Keratinocyte (primary cell): Measurements from ENCODE around the gene NUBP2. TPM values are rescaled to one million over a fixed set of nuclear protein-coding genes. Genes with fewer than 3 reads are reported as not detected.

Experiments
- DNase-seq: peaks from one replicate; pipeline ENCODE4 v3.0.0-alpha.2; 2011; ENCODE audit warnings: low read depth, missing footprints, low spot score
- FAIRE-seq: peaks from 2 replicates; lab custom pipeline; 2011; peaks lifted over from hg19 to GRCh38; lab: Jason Lieb, UNC
- H2AFZ ChIP-seq: 2 replicates; pipeline ENCODE4 v1.6.0; 2012; ENCODE audit warnings: low read length, control low read depth, inconsistent platforms; ENCODE audit not compliant: control insufficient read depth
- H3K27ac ChIP-seq: 2 replicates; pipeline ENCODE4 v1.5.1; 2011; ENCODE audit warnings: low read length; ENCODE audit not compliant: control insufficient read depth, insufficient read depth
- H3K27me3 ChIP-seq: 3 replicates; pipeline ENCODE4 v1.6.0; 2011; ENCODE audit warnings: low read length; ENCODE audit not compliant: control insufficient read depth, insufficient read depth; ENCODE audit errors: extremely low read depth
- H3K36me3 ChIP-seq, 2 experiments: 2 replicates in 1 of 2; 3 replicates in 1 of 2; pipeline ENCODE4 v1.5.1; 2011; ENCODE audit warnings: low read length in 2 of 2, mild to moderate bottlenecking in 1 of 2; ENCODE audit not compliant: control insufficient read depth in 2 of 2, insufficient read depth in 2 of 2; ENCODE audit errors: extremely low read depth in 1 of 2
- H3K4me1 ChIP-seq: 3 replicates; pipeline ENCODE4 v1.5.1; 2011; ENCODE audit warnings: low read length; ENCODE audit not compliant: control insufficient read depth, insufficient read depth; ENCODE audit errors: extremely low read depth
- H3K4me2 ChIP-seq: 3 replicates; pipeline ENCODE4 v1.6.0; 2011; ENCODE audit warnings: low read depth, low read length; ENCODE audit not compliant: control insufficient read depth, insufficient read depth; ENCODE audit errors: extremely low read depth
- H3K4me3 ChIP-seq, 3 experiments: fragments of 200-600 bp in 1 of 3; sonication (generic) in 1 of 3; 2 replicates in 2 of 3; 3 replicates in 1 of 3; pipeline ENCODE4 v1.5.1; 2011 to 2016; ENCODE audit warnings: low read length in 3 of 3, mild to moderate bottlenecking in 3 of 3, control low read depth in 2 of 3, inconsistent platforms in 1 of 3, low read depth in 1 of 3, mixed read lengths in 1 of 3, mixed run types in 1 of 3, moderate library complexity in 1 of 3; ENCODE audit not compliant: control insufficient read depth in 2 of 3, insufficient read depth in 2 of 3; ENCODE audit errors: extremely low read depth in 1 of 3
- H3K79me2 ChIP-seq: 2 replicates; pipeline ENCODE4 v1.6.0; 2012; ENCODE audit warnings: low read length; ENCODE audit not compliant: control insufficient read depth, insufficient read depth
- H3K9ac ChIP-seq: 3 replicates; pipeline ENCODE4 v1.6.0; 2011; ENCODE audit warnings: low read length; ENCODE audit not compliant: control insufficient read depth, insufficient read depth; ENCODE audit errors: extremely low read depth
- H3K9me1 ChIP-seq: 3 replicates; pipeline ENCODE4 v1.6.0; 2011; ENCODE audit warnings: low read length; ENCODE audit not compliant: control insufficient read depth, insufficient read depth; ENCODE audit errors: extremely low read depth
- H3K9me3 ChIP-seq: 2 replicates; pipeline ENCODE4 v1.5.1; 2012; ENCODE audit warnings: low read depth, low read length; ENCODE audit not compliant: control insufficient read depth
- H4K20me1 ChIP-seq: 3 replicates; pipeline ENCODE4 v1.6.0; 2011; ENCODE audit warnings: low read length; ENCODE audit not compliant: control insufficient read depth, insufficient read depth; ENCODE audit errors: extremely low read depth
- EZH2 ChIP-seq: IDR thresholded peaks from one replicate; pipeline ENCODE4 v1.6.1; 2012; ENCODE audit warnings: inconsistent platforms, mild to moderate bottlenecking, low read length, moderate library complexity
- dilution Hi-C: fragments of 300-500 bp; cut with MboI; formaldehyde crosslinking; loops from one replicate; pipeline ENCODE4 v1.7.0; 2020; ENCODE audit warnings: low sequenced_read_pairs; ENCODE audit not compliant: extremely low pct_ligation_motif_present
- polyA plus RNA-seq, 5 experiments: library from polyadenylated mRNA; depleted of rRNA in 3 of 5; stranded (reverse) in 3 of 5; stranded (forward) in 1 of 5; unstranded in 1 of 5; fragments of >200 nt; gene quantifications; 1 replicate in 1 of 5; 2 replicates in 3 of 5; 3 replicates in 1 of 5; pipeline versions ENCODE4 v1.2.1 to v1.2.3, GENCODE V29; 2011 to 2012; ENCODE audit warnings: missing spikeins in 2 of 5, low read depth in 1 of 5, low replicate concordance in 1 of 5
- TF ChIP-seq, protein P1 (sequence below), 3 experiments: IDR thresholded peaks in 1 of 3; conservative IDR thresholded peaks in 1 of 3; optimal IDR thresholded peaks in 1 of 3; 2 replicates in 2 of 3; 3 replicates in 1 of 3; pipeline versions ENCODE3 to v1.5.1; 2011; ENCODE audit warnings: low read length in 3 of 3, mild to moderate bottlenecking in 3 of 3, moderate library complexity in 2 of 3, control low read depth in 1 of 3, inconsistent platforms in 1 of 3; ENCODE audit not compliant: insufficient read depth in 2 of 3; ENCODE audit errors: extremely low read depth in 1 of 3

The NUBP2 gene
- polyA plus RNA-seq, 1 donor (not counting 4 experiments of a cell fraction or from before 2014, with no cell fraction given), result 24.4 TPM

GRCh38 chr16:1743376-1744337 lies 39.1 kb upstream of the NUBP2 start:
- H3K4me2 ChIP-seq, result no peak overlapping the region
- no peak overlapping the region for H2AFZ ChIP-seq
- TF ChIP-seq, protein P1, sequence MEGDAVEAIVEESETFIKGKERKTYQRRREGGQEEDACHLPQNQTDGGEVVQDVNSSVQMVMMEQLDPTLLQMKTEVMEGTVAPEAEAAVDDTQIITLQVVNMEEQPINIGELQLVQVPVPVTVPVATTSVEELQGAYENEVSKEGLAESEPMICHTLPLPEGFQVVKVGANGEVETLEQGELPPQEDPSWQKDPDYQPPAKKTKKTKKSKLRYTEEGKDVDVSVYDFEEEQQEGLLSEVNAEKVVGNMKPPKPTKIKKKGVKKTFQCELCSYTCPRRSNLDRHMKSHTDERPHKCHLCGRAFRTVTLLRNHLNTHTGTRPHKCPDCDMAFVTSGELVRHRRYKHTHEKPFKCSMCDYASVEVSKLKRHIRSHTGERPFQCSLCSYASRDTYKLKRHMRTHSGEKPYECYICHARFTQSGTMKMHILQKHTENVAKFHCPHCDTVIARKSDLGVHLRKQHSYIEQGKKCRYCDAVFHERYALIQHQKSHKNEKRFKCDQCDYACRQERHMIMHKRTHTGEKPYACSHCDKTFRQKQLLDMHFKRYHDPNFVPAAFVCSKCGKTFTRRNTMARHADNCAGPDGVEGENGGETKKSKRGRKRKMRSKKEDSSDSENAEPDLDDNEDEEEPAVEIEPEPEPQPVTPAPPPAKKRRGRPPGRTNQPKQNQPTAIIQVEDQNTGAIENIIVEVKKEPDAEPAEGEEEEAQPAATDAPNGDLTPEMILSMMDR (optimal IDR thresholded peaks at IDR 0.05 in 1 of 3, IDR thresholded peaks at IDR 0.05 in 1 of 3, conservative IDR thresholded peaks at IDR 0.05 in 1 of 3; ENCODE audit: extremely low read depth in 1 of 3, insufficient read depth in 2 of 3, low read length in 3 of 3), result no peak
- no peak for TF ChIP-seq EZH2
- H3K9me1 ChIP-seq, result no peaks in the 10 kb centered on the region
- no peak overlapping the region for H3K9ac ChIP-seq
- H3K27me3 ChIP-seq, result no peaks in the 10 kb centered on the region
- H3K36me3 ChIP-seq, result peaks cover 12 to 24% of the 10 kb centered on the region in 2 experiments
- no peak overlapping the region for H3K4me3 ChIP-seq
- DNase-seq (no peak), FAIRE-seq (no peak)
- H3K9me3 ChIP-seq, result peaks cover 8% of the 10 kb centered on the region
- dilution Hi-C loops, result no loop called here
- peaks cover 2% of the 10 kb centered on the region for H3K79me2 ChIP-seq
- peaks cover 4% of the 10 kb centered on the region for H3K4me1 ChIP-seq
- H3K27ac ChIP-seq, result no peak overlapping the region
- peaks cover 2% of the 10 kb centered on the region for H4K20me1 ChIP-seq

GRCh38 chr16:1744338-1744840 lies 38.4 kb upstream of the NUBP2 start:
- H3K4me3 ChIP-seq, result no peak overlapping the region
- H3K4me2 ChIP-seq, result no peak overlapping the region
- H4K20me1 ChIP-seq, result peaks cover 2% of the 10 kb centered on the region
- no peak for DNase-seq
- no peaks in the 10 kb centered on the region for H3K9me1 ChIP-seq
- H3K27me3 ChIP-seq, result no peaks in the 10 kb centered on the region
- dilution Hi-C loops, result no loop called here
- no peak overlapping the region for H2AFZ ChIP-seq
- H3K9me3 ChIP-seq, result peaks cover 4% of the 10 kb centered on the region
- peaks cover 2% of the 10 kb centered on the region for H3K79me2 ChIP-seq
- no peak overlapping the region for H3K9ac ChIP-seq
- H3K36me3 ChIP-seq, result peaks cover 19 to 27% of the 10 kb centered on the region in 2 experiments
- FAIRE-seq, result no peak
- peaks cover 4% of the 10 kb centered on the region for H3K4me1 ChIP-seq
- H3K27ac ChIP-seq, result no peak overlapping the region
- TF ChIP-seq, protein P1 (optimal IDR thresholded peaks at IDR 0.05 in 1 of 3, IDR thresholded peaks at IDR 0.05 in 1 of 3, conservative IDR thresholded peaks at IDR 0.05 in 1 of 3; ENCODE audit: extremely low read depth in 1 of 3, insufficient read depth in 2 of 3, low read length in 3 of 3), result no peak
- no peak for TF ChIP-seq EZH2
